ENCODE measurements around the gene SEC23B. TPM values are rescaled to one million over a fixed set of nuclear protein-coding genes. Genes with fewer than 3 reads are reported as not detected.

SEC23B gene
- total and polyA plus RNA-seq, 2 of the 13 experiments (the other 11 are each of a cell fraction or from before 2014, with no cell fraction given) = 114 to 120 TPM

DNA sequence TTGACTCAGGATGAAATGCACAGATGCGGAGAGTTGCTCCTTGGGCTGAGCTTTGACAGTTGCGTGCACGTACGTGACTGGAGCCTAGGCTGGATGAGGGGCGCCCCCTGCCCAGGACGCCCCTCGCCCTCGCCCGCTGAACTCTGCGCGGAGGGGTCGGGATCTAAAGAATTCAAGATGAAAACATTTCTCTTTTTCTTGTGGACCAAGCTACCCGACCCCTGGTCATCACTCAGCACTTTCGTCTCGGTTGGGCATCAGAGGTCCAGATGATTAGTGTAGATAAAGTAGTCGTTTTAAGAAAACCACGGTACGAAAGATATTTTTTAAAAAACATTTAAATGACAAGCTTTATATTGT, 80.8 kb downstream of the SEC23B start (continued):
- 0 out of 2 replicates have a peak, but pooled peaks have one; percentile 43 for TF ChIP-seq ZNF333 (CRISPR knock-in tag; IDR thresholded peaks at IDR 0.05; ENCODE audit: borderline replicate concordance)
- TF ChIP-seq ZBTB1 (CRISPR knock-in tag; IDR thresholded peaks at IDR 0.05; ENCODE audit: borderline replicate concordance) = no peak
- TF ChIP-seq ZNF629 (CRISPR knock-in tag; conservative IDR thresholded peaks at IDR 0.05) = no peak
- TF ChIP-seq ZNF121 (CRISPR knock-in tag; IDR thresholded peaks at IDR 0.05) = no peak
- 0 out of 2 replicates have a peak, but pooled peaks have one; percentile 45 for TF ChIP-seq ZNF839 (CRISPR knock-in tag; IDR thresholded peaks at IDR 0.05; ENCODE audit: borderline replicate concordance)
- 0 out of 2 replicates have a peak, but pooled peaks have one; percentile 10 for TF ChIP-seq PITX1 (CRISPR knock-in tag; IDR thresholded peaks at IDR 0.05)
- TF ChIP-seq HDAC1 (CRISPR knock-in tag; IDR thresholded peaks at IDR 0.05) = peak; percentile 21; the same call in 1 of the 2 replicates
- no peak for TF ChIP-seq ZNF75D (CRISPR knock-in tag; IDR thresholded peaks at IDR 0.05; ENCODE audit: borderline replicate concordance)
- TF ChIP-seq CEBPG (CRISPR knock-in tag; IDR thresholded peaks at IDR 0.05) = no peak
- TF ChIP-seq TAF1 (CRISPR knock-in tag; IDR thresholded peaks at IDR 0.05) = no peak; the same call in 1 of the 2 replicates
- TF ChIP-seq, protein P1, sequence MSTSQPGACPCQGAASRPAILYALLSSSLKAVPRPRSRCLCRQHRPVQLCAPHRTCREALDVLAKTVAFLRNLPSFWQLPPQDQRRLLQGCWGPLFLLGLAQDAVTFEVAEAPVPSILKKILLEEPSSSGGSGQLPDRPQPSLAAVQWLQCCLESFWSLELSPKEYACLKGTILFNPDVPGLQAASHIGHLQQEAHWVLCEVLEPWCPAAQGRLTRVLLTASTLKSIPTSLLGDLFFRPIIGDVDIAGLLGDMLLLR (CRISPR knock-in tag; IDR thresholded peaks at IDR 0.05) = peak; percentile 65; the same call in 1 of the 2 replicates
- no peak for TF ChIP-seq SRSF9 (IDR thresholded peaks at IDR 0.05; ENCODE audit: borderline replicate concordance, insufficient read depth, low read depth, low read length, poor library complexity, severe bottlenecking)
- 0 out of 2 replicates have a peak, but pooled peaks have one; percentile 50 for TF ChIP-seq ZNF136 (CRISPR knock-in tag; IDR thresholded peaks at IDR 0.05; ENCODE audit: low read depth)
- peak; percentile 25; the same call in 1 of the 2 replicates for TF ChIP-seq ZNF446 (CRISPR knock-in tag; IDR thresholded peaks at IDR 0.05)
- no peak for TF ChIP-seq SMAD9 (CRISPR knock-in tag; IDR thresholded peaks at IDR 0.05)
- TF ChIP-seq ZBTB7A (CRISPR knock-in tag; IDR thresholded peaks at IDR 0.05) = peak; percentile 75; the same call in 1 of the 2 replicates
- TF ChIP-seq TCF12 (IDR thresholded peaks at IDR 0.05) = no peak
- TF ChIP-seq TCF12 (CRISPR knock-in tag; IDR thresholded peaks at IDR 0.05) = no peak
- TF ChIP-seq RBM22 (optimal IDR thresholded peaks at IDR 0.05; ENCODE audit: low read length) = no peak
- TF ChIP-seq ELF3 (CRISPR knock-in tag; IDR thresholded peaks at IDR 0.05) = 0 out of 2 replicates have a peak, but pooled peaks have one; percentile 4
- TF ChIP-seq BORCS8-MEF2B (CRISPR knock-in tag; IDR thresholded peaks at IDR 0.05) = no peak
- no peak for TF ChIP-seq ERF (CRISPR knock-in tag; IDR thresholded peaks at IDR 0.05)
- peak; percentile 96 for TF ChIP-seq ZFAT (CRISPR knock-in tag; conservative IDR thresholded peaks at IDR 0.05)
- peak; percentile 82 for TF ChIP-seq HIVEP1 (CRISPR knock-in tag; IDR thresholded peaks at IDR 0.05)
- no peak for TF ChIP-seq MAFF (IDR thresholded peaks at IDR 0.05; ENCODE audit: low read depth, low read length)
- no peak for TF ChIP-seq RBAK (CRISPR knock-in tag; IDR thresholded peaks at IDR 0.05)
- TF ChIP-seq, protein P2, sequence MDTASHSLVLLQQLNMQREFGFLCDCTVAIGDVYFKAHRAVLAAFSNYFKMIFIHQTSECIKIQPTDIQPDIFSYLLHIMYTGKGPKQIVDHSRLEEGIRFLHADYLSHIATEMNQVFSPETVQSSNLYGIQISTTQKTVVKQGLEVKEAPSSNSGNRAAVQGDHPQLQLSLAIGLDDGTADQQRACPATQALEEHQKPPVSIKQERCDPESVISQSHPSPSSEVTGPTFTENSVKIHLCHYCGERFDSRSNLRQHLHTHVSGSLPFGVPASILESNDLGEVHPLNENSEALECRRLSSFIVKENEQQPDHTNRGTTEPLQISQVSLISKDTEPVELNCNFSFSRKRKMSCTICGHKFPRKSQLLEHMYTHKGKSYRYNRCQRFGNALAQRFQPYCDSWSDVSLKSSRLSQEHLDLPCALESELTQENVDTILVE (CRISPR knock-in tag; IDR thresholded peaks at IDR 0.05) = no peak
- TF ChIP-seq, protein P3, sequence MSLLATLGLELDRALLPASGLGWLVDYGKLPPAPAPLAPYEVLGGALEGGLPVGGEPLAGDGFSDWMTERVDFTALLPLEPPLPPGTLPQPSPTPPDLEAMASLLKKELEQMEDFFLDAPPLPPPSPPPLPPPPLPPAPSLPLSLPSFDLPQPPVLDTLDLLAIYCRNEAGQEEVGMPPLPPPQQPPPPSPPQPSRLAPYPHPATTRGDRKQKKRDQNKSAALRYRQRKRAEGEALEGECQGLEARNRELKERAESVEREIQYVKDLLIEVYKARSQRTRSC (CRISPR knock-in tag; IDR thresholded peaks at IDR 0.05; ENCODE audit: low read depth) = no peak
- TF ChIP-seq, protein P4, sequence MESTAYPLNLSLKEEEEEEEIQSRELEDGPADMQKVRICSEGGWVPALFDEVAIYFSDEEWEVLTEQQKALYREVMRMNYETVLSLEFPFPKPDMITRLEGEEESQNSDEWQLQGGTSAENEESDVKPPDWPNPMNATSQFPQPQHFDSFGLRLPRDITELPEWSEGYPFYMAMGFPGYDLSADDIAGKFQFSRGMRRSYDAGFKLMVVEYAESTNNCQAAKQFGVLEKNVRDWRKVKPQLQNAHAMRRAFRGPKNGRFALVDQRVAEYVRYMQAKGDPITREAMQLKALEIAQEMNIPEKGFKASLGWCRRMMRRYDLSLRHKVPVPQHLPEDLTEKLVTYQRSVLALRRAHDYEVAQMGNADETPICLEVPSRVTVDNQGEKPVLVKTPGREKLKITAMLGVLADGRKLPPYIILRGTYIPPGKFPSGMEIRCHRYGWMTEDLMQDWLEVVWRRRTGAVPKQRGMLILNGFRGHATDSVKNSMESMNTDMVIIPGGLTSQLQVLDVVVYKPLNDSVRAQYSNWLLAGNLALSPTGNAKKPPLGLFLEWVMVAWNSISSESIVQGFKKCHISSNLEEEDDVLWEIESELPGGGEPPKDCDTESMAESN (CRISPR knock-in tag; conservative IDR thresholded peaks at IDR 0.05) = no peak
- TF ChIP-seq NR2F6 (IDR thresholded peaks at IDR 0.05) = no peak
- TF ChIP-seq NR2F6 (CRISPR knock-in tag; IDR thresholded peaks at IDR 0.05) = no peak
